Thoracic aorta (tissue), 2 donors: Measurements from ENCODE around the gene ITGAV. TPM values are rescaled to one million over a fixed set of nuclear protein-coding genes. Genes with fewer than 3 reads are reported as not detected.

Experiments
- ATAC-seq: fragments of 150-250 bp; one replicate; pipeline ENCODE4 v1.8.0; 2017; ENCODE audit warnings: low read depth; ENCODE audit not compliant: insufficient number of reproducible peaks, low FRiP score
- DNase-seq: peaks from one replicate; pipeline ENCODE4 v3.0.0-alpha.2; 2020; ENCODE audit warnings: low spot score
- H3K27ac ChIP-seq, 2 donors: fragments of 200-600 bp; sonication (generic); 1 replicate in 1 of 2; 2 replicates in 1 of 2; pipeline ENCODE4 v1.5.1; 2016; ENCODE audit warnings: mild to moderate bottlenecking in 2 of 2, moderate library complexity in 2 of 2
- H3K27me3 ChIP-seq: fragments of 200-600 bp; sonication (generic); replicated peaks from 2 replicates; pipeline ENCODE4 v1.6.0; 2016; ENCODE audit warnings: mild to moderate bottlenecking; ENCODE audit not compliant: insufficient read depth
- H3K36me3 ChIP-seq: fragments of 200-600 bp; sonication (generic); one replicate; pipeline ENCODE4 v1.5.1; 2016
- H3K4me1 ChIP-seq, 2 donors: fragments of 200-600 bp; sonication (generic); 1 replicate in 1 of 2; 2 replicates in 1 of 2; pipeline versions ENCODE4 v1.5.1 to v1.6.0; 2016; ENCODE audit warnings: low read depth in 2 of 2, mild to moderate bottlenecking in 1 of 2; ENCODE audit not compliant: control insufficient read depth in 1 of 2
- H3K4me3 ChIP-seq: fragments of 200-600 bp; sonication (generic); 2 replicates; pipeline ENCODE4 v1.5.1; 2016; ENCODE audit warnings: mild to moderate bottlenecking
- H3K9me3 ChIP-seq: fragments of 200-600 bp; sonication (generic); 2 replicates; pipeline ENCODE4 v1.5.1; 2016
- CTCF ChIP-seq: fragments of 200-600 bp; sonication (generic); IDR thresholded peaks from one replicate; pipeline ENCODE4 v1.5.1; 2019; ENCODE audit warnings: antibody characterized with exemption
- total RNA-seq, 2 donors: library from RNA; depleted of rRNA; stranded (reverse); fragments of >200 nt; gene quantifications; one replicate each; pipeline versions ENCODE4 v1.1.0 to v1.2.3, GENCODE V29; 2016

The ITGAV gene
- total RNA-seq, 2 donors from 2014 or later, result 160 to 195 TPM

- H3K36me3 ChIP-seq, result no peaks in the 10 kb centered on the region
- H3K4me1 ChIP-seq, result peaks cover 0 to 5% of the 10 kb centered on the region in 2 donors
- no peaks in the 10 kb centered on the region for H3K9me3 ChIP-seq
- DNase-seq (no peak), ATAC-seq (no peak)
- H3K4me3 ChIP-seq, result no peak overlapping the region
- no peak for TF ChIP-seq CTCF
- no peak overlapping the region for H3K27ac ChIP-seq
- H3K27me3 ChIP-seq, result no peaks in the 10 kb centered on the region
Observed at GRCh38 chr2:186717320-186718007, 127.6 kb downstream of the ITGAV start.

GRCh38 chr2:186718122-186718521, 128.3 kb downstream of the ITGAV start:
- H3K27me3 ChIP-seq, result no peaks in the 10 kb centered on the region
- DNase-seq (no peak), ATAC-seq (no peak)
- no peak overlapping the region for H3K4me3 ChIP-seq
- H3K36me3 ChIP-seq, result no peaks in the 10 kb centered on the region
- peaks cover 0 to 5% of the 10 kb centered on the region in 2 donors for H3K4me1 ChIP-seq
- no peak for TF ChIP-seq CTCF
- H3K9me3 ChIP-seq, result no peaks in the 10 kb centered on the region
- H3K27ac ChIP-seq, result no peak overlapping the region

GRCh38 chr2:186718903-186719302, 129.0 kb downstream of the ITGAV start:
- Histone ChIP-seq H3K27me3 (no peaks in the 10 kb centered on the region), H3K4me3 (no peak overlapping the region), H3K4me1 (peaks cover 0 to 3% of the 10 kb centered on the region in 2 donors), H3K36me3 (no peaks in the 10 kb centered on the region), H3K27ac (no peak overlapping the region), H3K9me3 (no peaks in the 10 kb centered on the region)
- TF ChIP-seq CTCF, result no peak
- DNase-seq (no peak), ATAC-seq (no peak)

- Histone ChIP-seq H3K9me3 (no peaks in the 10 kb centered on the region), H3K4me1 (no peaks in the 10 kb centered on the region), H3K27ac (no peak overlapping the region), H3K27me3 (no peaks in the 10 kb centered on the region), H3K4me3 (no peak overlapping the region), H3K36me3 (no peaks in the 10 kb centered on the region)
- no peak for TF ChIP-seq CTCF
- ATAC-seq, result no peak
- DNase-seq, result no peak
Observed at GRCh38 chr2:186721956-186722355, 132.1 kb downstream of the ITGAV start.

- no peak overlapping the region for H3K4me3 ChIP-seq
- TF ChIP-seq CTCF, result no peak
- no peak for ATAC-seq
- H3K27me3 ChIP-seq, result no peaks in the 10 kb centered on the region
- H3K4me1 ChIP-seq, result no peaks in the 10 kb centered on the region
- H3K36me3 ChIP-seq, result no peaks in the 10 kb centered on the region
- DNase-seq, result no peak
- no peaks in the 10 kb centered on the region for H3K9me3 ChIP-seq
- H3K27ac ChIP-seq, result no peak overlapping the region
Observed at GRCh38 chr2:186724736-186725135, 134.9 kb downstream of the ITGAV start.
